B cell (primary cell): ENCODE data around the gene DKC1. TPM values are rescaled to one million over a fixed set of nuclear protein-coding genes. Genes with fewer than 3 reads are reported as not detected.
A peak's percentile ranks its signal among the peaks of the same experiment; 100 is the strongest.

Source experiments
- ATAC-seq: fragments of 200-7000 bp; cut with Tn5 transposase; one replicate; pipeline ENCODE4 v1.10.0; 2021; ENCODE audit warnings: low read depth, mild to moderate bottlenecking, moderate number of reproducible peaks, moderate library complexity
- CTCF ChIA-PET: fragments of 350-600 bp; sonication (Branson Sonifier 250); formaldehyde crosslinking; loops from one replicate; lab custom pipeline; 2021; ENCODE audit warnings: antibody characterized with exemption, inconsistent platforms; lab: Charles Lee
- POLR2A ChIA-PET: fragments of 350-600 bp; sonication (Branson Sonifier 250); formaldehyde crosslinking; loops from one replicate; lab custom pipeline; 2021; ENCODE audit warnings: antibody characterized with exemption; lab: Charles Lee
- DNase-seq: peaks from one replicate; pipeline ENCODE4 v3.0.0; 2013
- H2AFZ ChIP-seq: 2 replicates; pipeline ENCODE4 v1.6.1; 2012; ENCODE audit warnings: mild to moderate bottlenecking, low read depth, low read length; ENCODE audit not compliant: insufficient read depth, poor library complexity, severe bottlenecking
- H3K27ac ChIP-seq, 2 donors: 1 replicate in 1 of 2; 2 replicates in 1 of 2; pipeline ENCODE4 v1.5.1; 2012 to 2013; ENCODE audit warnings: low read length in 2 of 2, mild to moderate bottlenecking in 2 of 2, moderate library complexity in 1 of 2
- H3K27me3 ChIP-seq, 4 experiments: fragments of 200-600 bp in 1 of 4; sonication (generic) in 1 of 4; replicated peaks in 1 of 4; 1 replicate in 2 of 4; 2 replicates in 2 of 4; pipeline versions ENCODE4 v1.6.1 to v1.7.0; 2013 to 2016; ENCODE audit warnings: low read length in 3 of 4, mild to moderate bottlenecking in 2 of 4, mixed read lengths in 1 of 4, moderate library complexity in 1 of 4; ENCODE audit not compliant: insufficient read depth in 4 of 4, control insufficient read depth in 3 of 4; ENCODE audit errors: control extremely low read depth in 1 of 4
- H3K36me3 ChIP-seq, 2 experiments: replicated peaks in 1 of 2; 1 replicate in 1 of 2; 2 replicates in 1 of 2; pipeline versions ENCODE4 v1.6.1 to v1.7.1; 2013; ENCODE audit warnings: low read length in 1 of 2; ENCODE audit not compliant: insufficient read depth in 2 of 2, control insufficient read depth in 1 of 2; ENCODE audit errors: control extremely low read depth in 1 of 2, extremely low read depth in 1 of 2
- H3K4me1 ChIP-seq, 2 donors: fragments of 200-600 bp in 1 of 2; sonication (generic) in 1 of 2; 1 replicate in 1 of 2; 2 replicates in 1 of 2; pipeline versions ENCODE4 v1.5.1 to v1.6.1; 2013 to 2017; ENCODE audit warnings: low read length in 2 of 2; ENCODE audit not compliant: control insufficient read depth in 2 of 2, insufficient read depth in 2 of 2
- H3K4me2 ChIP-seq: replicated peaks from 2 replicates; pipeline ENCODE3; 2012; ENCODE audit warnings: mild to moderate bottlenecking, low read depth, low read length; ENCODE audit not compliant: poor library complexity, severe bottlenecking
- H3K4me3 ChIP-seq, 5 experiments: fragments of 200-600 bp in 1 of 5; sonication (generic) in 1 of 5; 1 replicate in 3 of 5; 2 replicates in 2 of 5; pipeline versions ENCODE4 v1.5.1 to v1.7.0; 2011 to 2016; ENCODE audit warnings: low read length in 4 of 5, mild to moderate bottlenecking in 4 of 5, low read depth in 2 of 5, control low read depth in 1 of 5, moderate library complexity in 1 of 5; ENCODE audit not compliant: insufficient read depth in 1 of 5; ENCODE audit errors: control extremely low read depth in 1 of 5, extremely low read depth in 1 of 5
- H3K79me2 ChIP-seq: fragments of 200-600 bp; sonication (generic); one replicate; pipeline ENCODE4 v1.6.0; 2016; ENCODE audit warnings: low read length; ENCODE audit not compliant: control insufficient read depth, insufficient read depth
- H3K9ac ChIP-seq: fragments of 200-600 bp; sonication (generic); 2 replicates; pipeline ENCODE4 v1.6.1; 2017; ENCODE audit warnings: mild to moderate bottlenecking, low read length, moderate library complexity
- H3K9me3 ChIP-seq, 3 donors: one replicate each; pipeline versions ENCODE4 v1.6.1 to v1.7.1; 2013; ENCODE audit warnings: low read length in 2 of 3; ENCODE audit not compliant: control insufficient read depth in 2 of 3, insufficient read depth in 1 of 3; ENCODE audit errors: control extremely low read depth in 1 of 3
- H4K20me1 ChIP-seq: 2 replicates; pipeline ENCODE4 v1.6.0; 2012; ENCODE audit warnings: mild to moderate bottlenecking, low read length; ENCODE audit not compliant: insufficient read depth, control insufficient read depth, poor library complexity, severe bottlenecking
- H3K27ac Mint-ChIP-seq: one replicate; pipeline ENCODE4 v1.8.0; 2021; ENCODE audit warnings: mixed read lengths
- H3K27me3 Mint-ChIP-seq: one replicate; pipeline ENCODE4 v1.8.0; 2021; ENCODE audit warnings: mixed read lengths
- H3K4me1 Mint-ChIP-seq: one replicate; pipeline ENCODE4 v1.8.0; 2021; ENCODE audit warnings: mixed read lengths
- H3K4me3 Mint-ChIP-seq: one replicate; pipeline ENCODE4 v1.8.0; 2021; ENCODE audit warnings: mixed read lengths
- H3K9me3 Mint-ChIP-seq: one replicate; pipeline ENCODE4 v1.8.0; 2022; ENCODE audit warnings: mixed read lengths; ENCODE audit not compliant: insufficient read depth
- CTCF ChIP-seq: fragments of 200-600 bp; IDR thresholded peaks from one replicate; pipeline ENCODE4 v1.8.0; 2022; ENCODE audit warnings: antibody characterized with exemption, mild to moderate bottlenecking
- EZH2 ChIP-seq: IDR thresholded peaks from 2 replicates; pipeline ENCODE4 v1.6.1; 2012; ENCODE audit warnings: borderline replicate concordance, low read depth, mild to moderate bottlenecking, moderate library complexity, low read length; ENCODE audit not compliant: insufficient read depth, poor library complexity, severe bottlenecking
- WGBS: methylation state at CpG from one replicate; pipeline ENCODE4 v1.1.5; 2013; ENCODE audit warnings: missing lambda C conversion rate; ENCODE audit not compliant: insufficient coverage; 5-methylcytosine and 5-hydroxymethylcytosine counted together
- intact Hi-C: fragments of 100-400 bp; cut with micrococcal nuclease; formaldehyde crosslinking; loops from one replicate; pipeline ENCODE4 v1.10.0; 2022
- polyA plus RNA-seq: library from polyadenylated mRNA; depleted of rRNA; stranded (reverse); fragments of >200 nt; gene quantifications from 2 replicates; pipeline ENCODE4 v1.2.3, GENCODE V29; 2012
- total RNA-seq, 2 donors: library from RNA; stranded (reverse); fragments of 120-200 nt in 1 of 2; gene quantifications; 1 replicate in 1 of 2; 2 replicates in 1 of 2; pipeline versions ENCODE4 v1.2.3 to v1.2.4, GENCODE V29; 2013 to 2022

DKC1 gene
- total and polyA plus RNA-seq, 2 donors (not counting 1 experiment from before 2014, with no cell fraction given), result 18.8 to 73.5 TPM

- Histone ChIP-seq H3K9me3 (no peaks in the 10 kb centered on the region), H3K36me3 (no peaks in the 10 kb centered on the region), H3K4me2 (peak overlapping the region; percentile 53), H2AFZ (peak overlapping the region; percentile 60), H3K27ac (peak overlapping the region; percentile 55 to 56), H3K4me1 (peaks cover 20 to 36% of the 10 kb centered on the region in 2 donors), H3K27me3 (no peaks in the 10 kb centered on the region), H3K9ac (peak overlapping the region; percentile 27), H4K20me1 (no peaks in the 10 kb centered on the region), H3K79me2 (peaks cover 27% of the 10 kb centered on the region), H3K4me3 (peak overlapping the region in 2 of 5 experiments; percentile 1 to 5)
- H3K4me1 Mint-ChIP-seq, result peaks cover 58% of the 10 kb centered on the region
- intact Hi-C loops, result no loop called here
- WGBS, result 0% methylated on average over 5 of the region's 8 CpGs
- CTCF ChIA-PET, result interaction anchor here (1.0 kb wide), 1 partner anchor 14 kb away, joined by 4 read pairs; no protein-coding TSS in a partner anchor
- no peaks in the 10 kb centered on the region for H3K9me3 Mint-ChIP-seq
- POLR2A ChIA-PET, result no interaction called here
- H3K27me3 Mint-ChIP-seq, result no peaks in the 10 kb centered on the region
- H3K4me3 Mint-ChIP-seq, result peak overlapping the region; percentile 72
- ATAC-seq (peak; percentile 53), DNase-seq (peak; percentile 34)
- TF ChIP-seq CTCF, result no peak
- TF ChIP-seq EZH2, result no peak
- H3K27ac Mint-ChIP-seq, result peak overlapping the region; percentile 92
Measured at GRCh38 chrX:154734061-154734781, 28.4 kb upstream of the DKC1 start.

GRCh38 chrX:154735695-154736393 lies 26.8 kb upstream of the DKC1 start:
- Mint-ChIP-seq H3K9me3 (no peaks in the 10 kb centered on the region), H3K27ac (peak overlapping the region; percentile 53), H3K4me1 (peaks cover 48% of the 10 kb centered on the region), H3K4me3 (peak overlapping the region; percentile 53), H3K27me3 (no peaks in the 10 kb centered on the region)
- Histone ChIP-seq H3K4me1 (peaks cover 20 to 36% of the 10 kb centered on the region in 2 donors), H4K20me1 (no peaks in the 10 kb centered on the region), H3K27me3 (no peaks in the 10 kb centered on the region), H3K9me3 (no peaks in the 10 kb centered on the region), H3K4me3 (no peak overlapping the region), H3K4me2 (no peak overlapping the region), H3K27ac (peak overlapping the region in 1 of 2 donors; percentile 56), H3K9ac (no peak overlapping the region), H2AFZ (no peak overlapping the region), H3K79me2 (peaks cover 33% of the 10 kb centered on the region), H3K36me3 (no peaks in the 10 kb centered on the region)
- no peak for DNase-seq
- WGBS, result 43% methylated on average over 1 of the region's 7 CpGs
- no peak for TF ChIP-seq CTCF
- TF ChIP-seq EZH2, result no peak
- ATAC-seq, result no peak
- intact Hi-C loops, result no loop called here
- ChIA-PET POLR2A (no interaction called here), CTCF (no interaction called here)
